ENCODE measurements around the gene TMEM266.
A peak's percentile ranks its signal among the peaks of the same experiment; 100 is the strongest.

TMEM266 gene

DNA sequence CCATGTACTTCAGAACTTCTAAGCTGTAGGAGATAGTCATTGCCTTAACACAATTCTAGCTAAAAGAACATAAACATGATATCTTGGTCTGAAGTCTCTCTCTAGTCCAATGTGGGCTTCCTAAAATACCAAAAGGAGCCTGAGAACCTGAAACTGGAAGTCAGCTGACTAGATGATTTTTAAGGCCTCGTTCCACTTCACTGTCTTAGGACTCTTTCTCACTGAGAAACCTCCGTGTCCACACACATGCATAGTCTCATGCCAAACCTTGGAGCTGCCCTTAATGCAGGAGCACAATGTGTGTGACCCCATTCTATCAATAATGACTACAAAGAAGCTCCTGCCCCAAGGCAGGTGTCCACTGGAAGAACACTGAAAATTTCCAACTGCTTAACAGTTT lies 163.7 kb downstream of the TMEM266 start:
- Histone ChIP-seq H3K4me1 (ENCODE audit: insufficient read depth, insufficient read length) (no peaks in the 10 kb centered on the region), H3K27me3 (ENCODE audit: insufficient read depth, insufficient read length) (no peaks in the 10 kb centered on the region), H3K36me3 (ENCODE audit: insufficient read depth, insufficient read length, low read length) (peaks cover 44% of the 10 kb centered on the region), H3K9ac (ENCODE audit: insufficient read length, low read depth) (no peak overlapping the region), H3K4me3 (ENCODE audit: insufficient read length, low read depth) (no peak overlapping the region), H3K9me3 (ENCODE audit: insufficient read depth, low read length) (peaks cover 20% of the 10 kb centered on the region)
- TF ChIP-seq YY1 (IDR thresholded peaks at IDR 0.05; ENCODE audit: insufficient read depth, insufficient read length) (no peak), SUZ12 (IDR thresholded peaks at IDR 0.05; ENCODE audit: extremely low read depth, insufficient read depth, insufficient read length) (no peak), ZNF274 (IDR thresholded peaks at IDR 0.05; ENCODE audit: low read depth, low read length) (no peak)
- DNase-seq (ENCODE audit: low read depth, low spot score): no peak

DNA sequence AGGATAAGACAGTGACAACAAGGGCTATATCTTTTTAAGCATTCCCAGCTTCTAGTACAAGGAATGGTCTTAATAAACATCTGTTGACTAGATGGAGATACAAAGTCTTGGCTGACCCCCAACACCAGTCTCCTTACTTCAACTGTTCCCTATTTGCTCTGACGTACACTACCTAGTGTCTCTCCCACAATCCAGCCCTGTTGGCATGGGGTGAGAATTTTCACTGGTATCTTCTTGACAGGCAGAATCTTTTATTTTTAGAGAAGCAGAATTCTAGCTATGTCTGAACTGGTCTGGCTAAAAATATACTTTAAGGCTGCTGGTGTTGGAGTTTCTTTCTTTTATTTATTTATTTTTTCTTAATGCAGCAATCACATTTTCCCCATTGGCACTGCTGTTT lies 169.5 kb downstream of the TMEM266 start:
- no peak for DNase-seq (ENCODE audit: low read depth, low spot score)
- Histone ChIP-seq H3K27me3 (ENCODE audit: insufficient read depth, insufficient read length) (no peaks in the 10 kb centered on the region), H3K4me3 (ENCODE audit: insufficient read length, low read depth) (no peak overlapping the region), H3K9ac (ENCODE audit: insufficient read length, low read depth) (no peak overlapping the region), H3K36me3 (ENCODE audit: insufficient read depth, insufficient read length, low read length) (peaks cover 29% of the 10 kb centered on the region), H3K4me1 (ENCODE audit: insufficient read depth, insufficient read length) (no peaks in the 10 kb centered on the region), H3K9me3 (ENCODE audit: insufficient read depth, low read length) (no peaks in the 10 kb centered on the region)
- TF ChIP-seq SUZ12 (IDR thresholded peaks at IDR 0.05; ENCODE audit: extremely low read depth, insufficient read depth, insufficient read length) (no peak), YY1 (IDR thresholded peaks at IDR 0.05; ENCODE audit: insufficient read depth, insufficient read length) (no peak), ZNF274 (IDR thresholded peaks at IDR 0.05; ENCODE audit: low read depth, low read length) (no peak)

DNA sequence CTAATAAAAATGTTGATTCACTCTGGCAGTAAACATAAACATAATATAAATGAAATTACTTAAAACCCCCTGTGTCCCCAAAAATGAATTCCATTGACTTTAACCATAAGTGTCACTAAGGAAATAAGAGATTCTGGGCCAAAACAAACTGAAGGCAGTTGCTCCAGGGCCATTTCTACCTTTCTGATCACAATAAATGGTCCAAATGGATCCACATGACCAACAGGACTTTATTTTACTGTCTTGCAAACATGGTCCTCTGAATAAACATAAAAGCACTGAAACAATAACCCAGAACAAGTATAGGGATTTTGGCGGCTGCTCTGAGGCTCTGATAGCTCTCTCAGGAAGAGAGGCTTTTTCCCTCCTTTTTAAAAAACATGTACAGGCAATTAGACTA lies 174.1 kb downstream of the TMEM266 start:
- no peak for DNase-seq (ENCODE audit: low read depth, low spot score)
- TF ChIP-seq ZNF274 (IDR thresholded peaks at IDR 0.05; ENCODE audit: low read depth, low read length): no peak
- TF ChIP-seq SUZ12 (IDR thresholded peaks at IDR 0.05; ENCODE audit: extremely low read depth, insufficient read depth, insufficient read length): no peak
- TF ChIP-seq YY1 (IDR thresholded peaks at IDR 0.05; ENCODE audit: insufficient read depth, insufficient read length): no peak
- no peaks in the 10 kb centered on the region for H3K27me3 ChIP-seq (ENCODE audit: insufficient read depth, insufficient read length)
- peaks cover 10% of the 10 kb centered on the region for H3K36me3 ChIP-seq (ENCODE audit: insufficient read depth, insufficient read length, low read length)
- H3K4me1 ChIP-seq (ENCODE audit: insufficient read depth, insufficient read length): peaks cover 3% of the 10 kb centered on the region
- no peaks in the 10 kb centered on the region for H3K9me3 ChIP-seq (ENCODE audit: insufficient read depth, low read length)
- no peak overlapping the region for H3K4me3 ChIP-seq (ENCODE audit: insufficient read length, low read depth)
- no peak overlapping the region for H3K9ac ChIP-seq (ENCODE audit: insufficient read length, low read depth)

DNA sequence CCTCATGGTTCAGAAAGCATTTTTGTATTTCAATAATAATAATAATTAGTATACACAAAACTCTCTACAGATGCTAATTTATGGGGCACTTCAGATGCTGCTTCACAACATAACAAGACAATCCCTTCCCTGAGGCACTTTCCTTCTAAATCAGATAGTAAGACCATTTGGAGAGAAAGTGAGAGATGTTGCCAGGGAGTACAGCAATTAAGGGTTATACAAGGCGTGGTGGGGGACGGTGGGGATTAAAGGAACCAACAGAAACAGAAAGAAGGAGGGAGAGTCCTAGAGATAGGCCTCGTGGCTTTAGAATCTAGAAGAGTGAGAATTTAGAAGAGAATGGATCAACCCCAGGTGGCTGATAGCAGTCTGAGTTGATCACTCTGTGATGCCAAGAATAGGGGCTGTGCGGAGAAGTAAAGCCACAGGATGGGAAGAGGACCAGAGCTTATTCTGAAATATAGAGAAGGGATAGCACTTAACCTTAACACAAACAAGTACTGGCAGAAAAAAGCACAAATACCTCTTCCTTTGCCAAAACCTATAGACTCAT lies 174.6 kb downstream of the TMEM266 start:
- H3K36me3 ChIP-seq (ENCODE audit: insufficient read depth, insufficient read length, low read length): peaks cover 7% of the 10 kb centered on the region
- peaks cover 3% of the 10 kb centered on the region for H3K4me1 ChIP-seq (ENCODE audit: insufficient read depth, insufficient read length)
- H3K9ac ChIP-seq (ENCODE audit: insufficient read length, low read depth): no peak overlapping the region
- DNase-seq (ENCODE audit: low read depth, low spot score): peak; percentile 28
- H3K9me3 ChIP-seq (ENCODE audit: insufficient read depth, low read length): no peaks in the 10 kb centered on the region
- no peak for TF ChIP-seq ZNF274 (IDR thresholded peaks at IDR 0.05; ENCODE audit: low read depth, low read length)
- TF ChIP-seq SUZ12 (IDR thresholded peaks at IDR 0.05; ENCODE audit: extremely low read depth, insufficient read depth, insufficient read length): no peak
- TF ChIP-seq YY1 (IDR thresholded peaks at IDR 0.05; ENCODE audit: insufficient read depth, insufficient read length): no peak
- H3K4me3 ChIP-seq (ENCODE audit: insufficient read length, low read depth): no peak overlapping the region
- no peaks in the 10 kb centered on the region for H3K27me3 ChIP-seq (ENCODE audit: insufficient read depth, insufficient read length)

DNA sequence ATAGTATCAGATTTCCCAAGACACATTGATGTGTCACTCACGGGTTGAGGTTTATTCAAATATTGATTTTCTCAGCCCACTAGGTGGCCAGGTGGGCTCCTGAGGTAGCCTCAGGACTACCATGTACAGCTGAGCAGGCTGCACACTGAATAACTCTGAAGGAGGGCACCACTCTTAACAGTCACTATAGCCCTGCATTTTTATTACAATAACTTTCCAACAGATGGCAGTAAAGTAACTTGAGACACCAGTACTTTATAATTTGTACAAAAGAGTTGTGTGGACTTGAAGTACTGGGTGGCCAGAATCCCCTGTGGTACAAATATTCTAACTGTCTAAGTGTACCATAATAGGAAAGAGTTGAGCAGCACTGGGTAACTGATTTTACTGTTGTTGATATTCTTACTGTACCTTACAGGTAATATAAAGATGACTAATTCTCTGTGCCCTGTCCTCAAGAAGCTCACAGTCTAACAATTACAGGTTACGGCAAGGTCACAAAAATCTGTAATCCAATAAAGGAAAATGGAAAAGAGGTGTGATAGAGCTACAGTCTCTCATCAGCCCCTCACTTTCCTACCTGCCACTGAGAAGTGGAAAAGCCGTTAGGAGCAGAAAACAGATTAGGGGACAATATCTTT lies 175.5 kb downstream of the TMEM266 start:
- H3K36me3 ChIP-seq (ENCODE audit: insufficient read depth, insufficient read length, low read length): peaks cover 7% of the 10 kb centered on the region
- TF ChIP-seq ZNF274 (IDR thresholded peaks at IDR 0.05; ENCODE audit: low read depth, low read length) (no peak), SUZ12 (IDR thresholded peaks at IDR 0.05; ENCODE audit: extremely low read depth, insufficient read depth, insufficient read length) (no peak), YY1 (IDR thresholded peaks at IDR 0.05; ENCODE audit: insufficient read depth, insufficient read length) (no peak)
- no peaks in the 10 kb centered on the region for H3K9me3 ChIP-seq (ENCODE audit: insufficient read depth, low read length)
- no peak overlapping the region for H3K9ac ChIP-seq (ENCODE audit: insufficient read length, low read depth)
- no peak overlapping the region for H3K4me3 ChIP-seq (ENCODE audit: insufficient read length, low read depth)
- H3K27me3 ChIP-seq (ENCODE audit: insufficient read depth, insufficient read length): no peaks in the 10 kb centered on the region
- peaks cover 3% of the 10 kb centered on the region for H3K4me1 ChIP-seq (ENCODE audit: insufficient read depth, insufficient read length)
- DNase-seq (ENCODE audit: low read depth, low spot score): no peak

DNA sequence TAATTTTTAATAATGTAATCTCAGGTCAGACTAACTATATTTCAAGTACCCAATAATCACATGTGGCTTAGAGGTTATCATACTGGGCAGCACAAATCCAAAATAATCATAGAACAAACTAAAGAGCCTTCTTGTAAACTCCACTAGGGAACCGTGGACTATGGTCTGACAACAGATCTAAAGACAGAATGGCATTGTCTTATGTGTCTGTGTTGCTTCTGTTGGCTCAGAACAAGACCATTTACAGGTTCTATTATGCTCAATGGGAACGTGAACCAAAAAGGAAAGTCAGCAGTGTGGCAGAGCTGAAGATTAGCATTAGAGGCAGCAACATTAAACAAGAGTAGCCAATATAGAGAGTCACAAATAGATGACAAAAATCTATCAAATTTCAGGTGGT lies 176.6 kb downstream of the TMEM266 start:
- DNase-seq (ENCODE audit: low read depth, low spot score): no peak
- TF ChIP-seq ZNF274 (IDR thresholded peaks at IDR 0.05; ENCODE audit: low read depth, low read length) (no peak), SUZ12 (IDR thresholded peaks at IDR 0.05; ENCODE audit: extremely low read depth, insufficient read depth, insufficient read length) (no peak), YY1 (IDR thresholded peaks at IDR 0.05; ENCODE audit: insufficient read depth, insufficient read length) (no peak)
- H3K4me3 ChIP-seq (ENCODE audit: insufficient read length, low read depth): no peak overlapping the region

DNA sequence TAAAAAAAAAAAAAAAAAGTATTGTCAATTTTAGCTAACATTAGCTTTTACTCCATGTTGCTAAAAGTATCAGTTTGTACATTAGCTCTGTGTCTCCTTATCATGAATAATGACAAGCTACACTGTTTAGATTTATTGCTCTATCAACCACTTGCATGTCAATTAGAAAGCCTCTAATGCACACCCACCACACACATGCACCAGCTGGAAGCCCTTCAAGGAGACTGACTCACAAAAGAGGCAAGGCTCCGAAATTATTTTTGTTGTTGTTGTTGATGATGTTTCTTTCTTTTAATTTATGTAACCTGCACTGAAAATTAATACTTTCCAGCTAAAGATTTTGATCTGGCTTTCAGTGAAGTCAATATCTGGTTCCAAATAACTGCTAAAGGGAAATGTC lies 180.0 kb downstream of the TMEM266 start:
- DNase-seq (ENCODE audit: low read depth, low spot score): no peak
- TF ChIP-seq ZNF274 (IDR thresholded peaks at IDR 0.05; ENCODE audit: low read depth, low read length): no peak
- TF ChIP-seq YY1 (IDR thresholded peaks at IDR 0.05; ENCODE audit: insufficient read depth, insufficient read length): no peak
- Histone ChIP-seq H3K27me3 (ENCODE audit: insufficient read depth, insufficient read length) (no peaks in the 10 kb centered on the region), H3K9me3 (ENCODE audit: insufficient read depth, low read length) (no peaks in the 10 kb centered on the region), H3K4me1 (ENCODE audit: insufficient read depth, insufficient read length) (no peaks in the 10 kb centered on the region), H3K9ac (ENCODE audit: insufficient read length, low read depth) (no peak overlapping the region), H3K36me3 (ENCODE audit: insufficient read depth, insufficient read length, low read length) (peaks cover under 1% of the 10 kb centered on the region), H3K4me3 (ENCODE audit: insufficient read length, low read depth) (no peak overlapping the region)

More for the DNA sequence above, 176.6 kb downstream of the TMEM266 start:
- H3K9ac ChIP-seq (ENCODE audit: insufficient read length, low read depth): no peak overlapping the region
- no peaks in the 10 kb centered on the region for H3K9me3 ChIP-seq (ENCODE audit: insufficient read depth, low read length)
- H3K4me1 ChIP-seq (ENCODE audit: insufficient read depth, insufficient read length): peaks cover 3% of the 10 kb centered on the region
- H3K27me3 ChIP-seq (ENCODE audit: insufficient read depth, insufficient read length): no peaks in the 10 kb centered on the region
- no peaks in the 10 kb centered on the region for H3K36me3 ChIP-seq (ENCODE audit: insufficient read depth, insufficient read length, low read length)
